H9 (cell line): ENCODE measurements around the gene EML4. TPM values are rescaled to one million over a fixed set of nuclear protein-coding genes. Genes with fewer than 3 reads are reported as not detected.
A peak's percentile ranks its signal among the peaks of the same experiment; 100 is the strongest.

Source experiments
- DNase-seq: peaks from one replicate; pipeline ENCODE4 v3.0.0-alpha.2; 2017
- H2AFZ ChIP-seq: one replicate; pipeline ENCODE4 v1.6.1; 2013; ENCODE audit warnings: mild to moderate bottlenecking, low read length, control low read depth, moderate library complexity
- H2AK5ac ChIP-seq: 2 replicates; pipeline ENCODE4 v1.6.1; 2013; ENCODE audit warnings: low read length, control low read depth, mixed read lengths; ENCODE audit not compliant: insufficient read length
- H2BK120ac ChIP-seq: one replicate; pipeline ENCODE4 v1.6.1; 2013; ENCODE audit warnings: low read depth, mild to moderate bottlenecking, low read length, control low read depth, inconsistent platforms; ENCODE audit not compliant: poor library complexity, severe bottlenecking
- H2BK12ac ChIP-seq: 2 replicates; pipeline ENCODE4 v1.6.1; 2013; ENCODE audit warnings: low read length, control low read depth, mixed read lengths, low read depth; ENCODE audit not compliant: insufficient read length
- H2BK15ac ChIP-seq: 2 replicates; pipeline ENCODE4 v1.6.1; 2013; ENCODE audit warnings: low read depth, low read length, control low read depth
- H2BK20ac ChIP-seq: one replicate; pipeline ENCODE4 v1.6.1; 2013; ENCODE audit warnings: low read depth, mild to moderate bottlenecking, low read length, control low read depth, inconsistent platforms; ENCODE audit not compliant: poor library complexity, severe bottlenecking
- H2BK5ac ChIP-seq: 2 replicates; pipeline ENCODE4 v1.6.1; 2013; ENCODE audit warnings: low read length, control low read depth, mixed read lengths; ENCODE audit not compliant: insufficient read length
- H3K14ac ChIP-seq: 2 replicates; pipeline ENCODE4 v1.6.1; 2013; ENCODE audit warnings: low read length, control low read depth; ENCODE audit not compliant: insufficient read depth
- H3K18ac ChIP-seq: 2 replicates; pipeline ENCODE4 v1.6.1; 2013; ENCODE audit warnings: low read depth, mild to moderate bottlenecking, mixed read lengths, low read length, control low read depth; ENCODE audit not compliant: insufficient read length
- H3K23ac ChIP-seq: 2 replicates; pipeline ENCODE4 v1.6.1; 2013; ENCODE audit warnings: low read length, control low read depth, mixed read lengths, low read depth; ENCODE audit not compliant: insufficient read length
- H3K23me2 ChIP-seq: 2 replicates; pipeline ENCODE4 v1.6.1; 2013; ENCODE audit warnings: low read depth, mild to moderate bottlenecking, mixed read lengths, low read length, control low read depth; ENCODE audit not compliant: insufficient read length, poor library complexity, severe bottlenecking
- H3K27ac ChIP-seq: 2 replicates; pipeline ENCODE4 v1.5.1; 2013; ENCODE audit warnings: low read length, control low read depth, mixed read lengths, low read depth; ENCODE audit not compliant: insufficient read length
- H3K27me3 ChIP-seq: 2 replicates; pipeline ENCODE4 v1.6.1; 2013; ENCODE audit warnings: low read length, control low read depth, inconsistent platforms; ENCODE audit not compliant: insufficient read depth
- H3K4ac ChIP-seq: 2 replicates; pipeline ENCODE4 v1.6.1; 2013; ENCODE audit warnings: low read depth, mild to moderate bottlenecking, control low read depth, inconsistent platforms, low read length, moderate library complexity
- H3K4me1 ChIP-seq: 2 replicates; pipeline ENCODE4 v1.6.1; 2013; ENCODE audit warnings: low read length, control low read depth, inconsistent platforms; ENCODE audit not compliant: insufficient read depth
- H3K4me2 ChIP-seq: 2 replicates; pipeline ENCODE4 v1.6.1; 2013; ENCODE audit warnings: low read length, control low read depth, mixed read lengths; ENCODE audit not compliant: insufficient read length, insufficient read depth
- H3K56ac ChIP-seq: 2 replicates; pipeline ENCODE4 v1.6.1; 2013; ENCODE audit warnings: low read depth, mild to moderate bottlenecking, mixed read lengths, low read length, control low read depth; ENCODE audit not compliant: insufficient read length
- H3K79me1 ChIP-seq: 2 replicates; pipeline ENCODE4 v1.6.1; 2013; ENCODE audit warnings: low read depth, mild to moderate bottlenecking, moderate library complexity, low read length, control low read depth, inconsistent platforms; ENCODE audit not compliant: insufficient read depth, poor library complexity, severe bottlenecking
- H3K79me2 ChIP-seq: 2 replicates; pipeline ENCODE4 v1.6.1; 2013; ENCODE audit warnings: low read length, control low read depth, inconsistent platforms; ENCODE audit not compliant: insufficient read depth
- H3K9ac ChIP-seq: 2 replicates; pipeline ENCODE4 v1.6.1; 2013; ENCODE audit warnings: low read length, control low read depth, mixed read lengths; ENCODE audit not compliant: insufficient read length; ENCODE audit errors: extremely low read depth
- H3K9me3 ChIP-seq: one replicate; pipeline ENCODE4 v1.6.1; 2013; ENCODE audit warnings: low read depth, low read length, inconsistent platforms; ENCODE audit not compliant: control insufficient read depth
- H3T11ph ChIP-seq: one replicate; pipeline ENCODE4 v1.6.1; 2013; ENCODE audit warnings: mild to moderate bottlenecking, low read length, control low read depth, inconsistent platforms
- H4K20me1 ChIP-seq: one replicate; pipeline ENCODE4 v1.6.1; 2013; ENCODE audit not compliant: control insufficient read depth, insufficient read length, insufficient read depth
- H4K5ac ChIP-seq: 2 replicates; pipeline ENCODE4 v1.6.1; 2013; ENCODE audit warnings: low read depth, mild to moderate bottlenecking, mixed read lengths, low read length, control low read depth; ENCODE audit not compliant: insufficient read length
- H4K8ac ChIP-seq: replicated peaks from 2 replicates; pipeline ENCODE4 v1.6.1; 2013; ENCODE audit warnings: low read length, control low read depth, mixed read lengths, low read depth; ENCODE audit not compliant: insufficient read length
- H4K91ac ChIP-seq: 2 replicates; pipeline ENCODE4 v1.6.1; 2013; ENCODE audit warnings: low read depth, mild to moderate bottlenecking, moderate library complexity, mixed read lengths, low read length, control low read depth; ENCODE audit not compliant: insufficient read length
- H3K27ac Mint-ChIP-seq, 3 experiments: 2 replicates in 2 of 3; 3 replicates in 1 of 3; pipeline ENCODE4 v1.8.0; 2020 to 2021; ENCODE audit warnings: mixed read lengths in 3 of 3, mild to moderate bottlenecking in 1 of 3, moderate library complexity in 1 of 3
- H3K27me3 Mint-ChIP-seq: 2 replicates; pipeline ENCODE4 v1.8.0; 2021; ENCODE audit warnings: low read depth, mild to moderate bottlenecking, moderate library complexity, mixed read lengths
- H3K36me3 Mint-ChIP-seq, 3 experiments: 2 replicates in 2 of 3; 3 replicates in 1 of 3; pipeline ENCODE4 v1.8.0; 2020 to 2021; ENCODE audit warnings: low read depth in 3 of 3, mixed read lengths in 3 of 3; ENCODE audit not compliant: insufficient read depth in 1 of 3
- H3K4me1 Mint-ChIP-seq, 2 experiments: 2 replicates each; pipeline ENCODE4 v1.8.0; 2020; ENCODE audit warnings: mixed read lengths in 2 of 2
- H3K4me3 Mint-ChIP-seq, 2 experiments: 2 replicates in 1 of 2; 3 replicates in 1 of 2; pipeline ENCODE4 v1.8.0; 2020 to 2021; ENCODE audit warnings: mild to moderate bottlenecking in 2 of 2, mixed read lengths in 2 of 2, moderate library complexity in 1 of 2
- H3K9me3 Mint-ChIP-seq, 2 experiments: 2 replicates in 1 of 2; 3 replicates in 1 of 2; pipeline ENCODE4 v1.8.0; 2020; ENCODE audit warnings: mild to moderate bottlenecking in 2 of 2, mixed read lengths in 2 of 2, moderate library complexity in 1 of 2
- CTCF ChIP-seq: fragments of 200-600 bp; sonication (generic); conservative IDR thresholded peaks from 3 replicates; pipeline ENCODE4 v1.8.0; 2021; ENCODE audit warnings: antibody characterized with exemption, mild to moderate bottlenecking
- WGBS: extraction: QIAGEN DNeasy Blood & Tissue Kit; methylation state at CpG from one replicate; pipeline ENCODE4 v1.1.7; 2013; ENCODE audit warnings: missing lambda C conversion rate, low lambda C conversion rate, mixed read lengths; ENCODE audit not compliant: insufficient read length; ENCODE audit errors: extremely low coverage; 5-methylcytosine and 5-hydroxymethylcytosine counted together
- total RNA-seq: library from RNA; stranded (reverse); gene quantifications from 2 replicates; pipeline ENCODE4 v1.2.1, GENCODE V29; 2021

The EML4 gene
- total RNA-seq, 1 experiment from 2014 or later: 68.6 TPM

DNA sequence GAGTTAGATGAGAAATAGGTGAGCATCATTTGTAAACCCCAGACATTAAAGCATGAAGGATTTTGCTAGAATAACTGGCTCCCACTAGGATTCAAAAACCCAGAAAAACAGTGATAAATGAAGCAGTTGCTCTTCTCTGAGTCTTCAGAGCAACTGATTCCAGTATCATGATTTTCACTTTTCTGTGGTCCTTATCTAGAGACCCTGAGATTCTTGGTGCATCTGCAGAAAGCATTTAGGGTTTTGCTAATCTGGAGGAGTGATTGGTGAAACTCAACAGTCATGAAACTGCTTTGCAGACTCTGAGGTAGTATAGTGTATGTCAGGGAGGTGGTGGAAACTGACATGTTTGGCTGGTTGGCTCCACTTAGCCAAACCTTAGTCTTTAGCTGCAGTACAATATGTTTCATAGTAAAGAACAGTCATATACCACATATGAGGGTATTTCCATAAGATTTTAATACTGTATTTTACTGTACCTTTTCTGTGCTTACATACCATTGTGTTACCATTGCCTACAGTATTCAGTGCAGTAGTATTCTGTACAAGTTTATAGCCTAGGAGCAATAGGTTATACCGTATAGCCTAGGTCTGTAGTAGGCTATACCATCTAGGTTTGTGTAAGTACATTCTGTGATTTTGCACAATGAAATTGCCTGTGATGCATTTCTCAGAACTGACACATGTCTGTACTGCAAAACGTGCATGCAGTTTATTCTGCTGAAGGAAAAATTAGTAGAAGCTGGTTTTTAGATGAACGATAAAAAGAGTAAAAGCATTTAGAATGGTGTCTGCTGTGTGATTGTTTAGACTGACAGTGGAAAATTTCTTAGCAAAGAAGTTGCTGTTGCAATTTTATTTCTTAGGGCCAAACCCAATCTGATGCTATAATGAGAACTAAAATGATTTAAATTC, 23.8 kb downstream of the EML4 start:
- Histone ChIP-seq H4K5ac (no peak overlapping the region), H3K23ac (no peak overlapping the region), H3K56ac (no peak overlapping the region), H3T11ph (no peak overlapping the region), H3K14ac (no peak overlapping the region), H3K9me3 (no peaks in the 10 kb centered on the region), H3K27me3 (no peaks in the 10 kb centered on the region), H2BK5ac (no peak overlapping the region), H2BK15ac (no peak overlapping the region), H3K4ac (no peak overlapping the region), H3K4me1 (0 out of 2 replicates have a peak, but pooled peaks cover 5% of the 10 kb centered on the region), H2BK20ac (no peak overlapping the region), H4K8ac (no peak overlapping the region), H3K27ac (no peak overlapping the region), H3K9ac (no peak overlapping the region), H2AK5ac (no peak overlapping the region), H3K23me2 (no peaks in the 10 kb centered on the region), H2AFZ (no peak overlapping the region), H2BK12ac (no peak overlapping the region), H3K79me2 (peaks cover 6% of the 10 kb centered on the region; the same call in 1 of the 2 replicates), H4K91ac (no peak overlapping the region), H2BK120ac (no peak overlapping the region), H3K79me1 (peaks cover 2% of the 10 kb centered on the region), H4K20me1 (no peaks in the 10 kb centered on the region), H3K4me2 (no peak overlapping the region), H3K18ac (no peak overlapping the region)
- Mint-ChIP-seq H3K36me3 (no peaks in the 10 kb centered on the region), H3K9me3 (no peaks in the 10 kb centered on the region), H3K27ac (peak overlapping the region in 1 of 3 experiments; percentile 58; a peak in 1 of 7 replicates), H3K4me1 (peaks cover 15 to 22% of the 10 kb centered on the region in 2 experiments), H3K27me3 (no peaks in the 10 kb centered on the region), H3K4me3 (no peak overlapping the region)
- no CpG with 5 or more reads among the region's 3 CpGs for WGBS
- no peak for TF ChIP-seq CTCF
- no peak for DNase-seq
